OCI-LY1 (cell line): ENCODE data around the gene OCRL.

Experiments used
- CTCF ChIP-seq: fragments of 200-600 bp; sonication (generic), shearing (Covaris generic); IDR thresholded peaks from 2 replicates; pipeline ENCODE4 v1.5.1; 2017; ENCODE audit warnings: mild to moderate bottlenecking, antibody characterized with exemption, low read length, moderate library complexity, mixed read lengths
- EZH2 ChIP-seq: fragments of 200-600 bp; sonication (generic), shearing (Covaris generic); IDR thresholded peaks from 2 replicates; pipeline ENCODE4 v1.8.0; 2017; ENCODE audit warnings: borderline replicate concordance, mixed run types, mild to moderate bottlenecking, antibody characterized with exemption, low read length, moderate library complexity, mixed read lengths

- TF ChIP-seq CTCF (no peak), EZH2 (no peak)
Observed at GRCh38 chrX:129622757-129623301, 82.8 kb downstream of the OCRL start.
